ENCODE measurements around the gene TMEM242.

DNA sequence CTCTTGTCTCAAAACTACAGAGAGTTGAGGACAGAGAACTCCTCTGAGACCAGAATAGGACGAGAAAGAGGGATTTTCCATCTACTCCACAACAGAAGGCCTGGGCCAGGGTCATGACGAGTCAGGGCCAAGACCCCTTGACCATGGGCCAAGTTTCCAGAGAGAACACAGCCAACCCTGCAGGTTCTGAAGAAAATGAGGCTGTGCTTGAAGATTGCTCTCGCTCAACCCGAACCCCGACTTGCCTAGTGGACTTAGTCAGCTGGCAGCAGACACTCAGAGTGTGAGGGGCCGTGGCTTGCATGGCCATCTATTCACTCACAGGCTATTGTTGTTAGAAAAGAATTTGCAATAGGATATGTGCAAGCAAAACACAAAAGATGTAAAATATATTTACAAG, 54.5 kb downstream of the TMEM242 start:
- TF ChIP-seq, protein P1, sequence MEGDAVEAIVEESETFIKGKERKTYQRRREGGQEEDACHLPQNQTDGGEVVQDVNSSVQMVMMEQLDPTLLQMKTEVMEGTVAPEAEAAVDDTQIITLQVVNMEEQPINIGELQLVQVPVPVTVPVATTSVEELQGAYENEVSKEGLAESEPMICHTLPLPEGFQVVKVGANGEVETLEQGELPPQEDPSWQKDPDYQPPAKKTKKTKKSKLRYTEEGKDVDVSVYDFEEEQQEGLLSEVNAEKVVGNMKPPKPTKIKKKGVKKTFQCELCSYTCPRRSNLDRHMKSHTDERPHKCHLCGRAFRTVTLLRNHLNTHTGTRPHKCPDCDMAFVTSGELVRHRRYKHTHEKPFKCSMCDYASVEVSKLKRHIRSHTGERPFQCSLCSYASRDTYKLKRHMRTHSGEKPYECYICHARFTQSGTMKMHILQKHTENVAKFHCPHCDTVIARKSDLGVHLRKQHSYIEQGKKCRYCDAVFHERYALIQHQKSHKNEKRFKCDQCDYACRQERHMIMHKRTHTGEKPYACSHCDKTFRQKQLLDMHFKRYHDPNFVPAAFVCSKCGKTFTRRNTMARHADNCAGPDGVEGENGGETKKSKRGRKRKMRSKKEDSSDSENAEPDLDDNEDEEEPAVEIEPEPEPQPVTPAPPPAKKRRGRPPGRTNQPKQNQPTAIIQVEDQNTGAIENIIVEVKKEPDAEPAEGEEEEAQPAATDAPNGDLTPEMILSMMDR (IDR thresholded peaks at IDR 0.05), result no peak
- TF ChIP-seq EP300 (IDR thresholded peaks at IDR 0.05), result no peak
- no peak for TF ChIP-seq POLR2A (IDR thresholded peaks at IDR 0.05)

Measured in ovary (tissue), 3 donors.